KOPT-K1 (cell line): ENCODE results near the gene CUL9.
"Not testable (repeated sequence)": the region's sequence is repeated elsewhere in the genome, so short reads cannot be mapped to it uniquely, and the experiment has no call there.

Source experiments
- H3K27ac ChIP-seq: fragments of 200-600 bp; sonication (generic); 2 replicates; pipeline ENCODE4 v1.5.1; 2016; ENCODE audit warnings: antibody characterized with exemption, mild to moderate bottlenecking, low read depth, low read length; ENCODE audit not compliant: poor library complexity, severe bottlenecking
- H3K36me3 ChIP-seq: fragments of 200-600 bp; sonication (generic); 2 replicates; pipeline ENCODE4 v1.5.1; 2017; ENCODE audit warnings: antibody characterized with exemption, mild to moderate bottlenecking, low read length, moderate library complexity; ENCODE audit not compliant: insufficient read depth
- H3K9me3 ChIP-seq: fragments of 200-600 bp; sonication (generic); 2 replicates; pipeline ENCODE4 v1.5.1; 2017; ENCODE audit warnings: antibody characterized with exemption, low read length, mild to moderate bottlenecking; ENCODE audit not compliant: insufficient read depth, poor library complexity, severe bottlenecking

CUL9 gene

GRCh38 chr6:43181942-43182860 lies at the start of gene CUL9:
Gene CUL9 (plus strand): TSS chr6:43182196. CDS start chr6:43184311, 2,115 bp downstream.
- Histone ChIP-seq H3K9me3 (no peaks in the 10 kb centered on the region), H3K27ac (peak within 1 kb of the TSS; percentile 59), H3K36me3 (peaks cover 51% of the 10 kb centered on the region)

GRCh38 chr6:43138267-43138666 lies 43.7 kb upstream of the CUL9 start:
- Histone ChIP-seq H3K36me3 (peaks cover 4% of the 10 kb centered on the region; the same call in 1 of the 2 replicates), H3K9me3 (no peaks in the 10 kb centered on the region), H3K27ac (no peak overlapping the region)

GRCh38 chr6:43139973-43140372 lies 42.0 kb upstream of the CUL9 start:
- H3K27ac ChIP-seq, H3K9me3 ChIP-seq: not testable (repeated sequence)
- H3K36me3 ChIP-seq: peaks cover 11% of the 10 kb centered on the region

DNA sequence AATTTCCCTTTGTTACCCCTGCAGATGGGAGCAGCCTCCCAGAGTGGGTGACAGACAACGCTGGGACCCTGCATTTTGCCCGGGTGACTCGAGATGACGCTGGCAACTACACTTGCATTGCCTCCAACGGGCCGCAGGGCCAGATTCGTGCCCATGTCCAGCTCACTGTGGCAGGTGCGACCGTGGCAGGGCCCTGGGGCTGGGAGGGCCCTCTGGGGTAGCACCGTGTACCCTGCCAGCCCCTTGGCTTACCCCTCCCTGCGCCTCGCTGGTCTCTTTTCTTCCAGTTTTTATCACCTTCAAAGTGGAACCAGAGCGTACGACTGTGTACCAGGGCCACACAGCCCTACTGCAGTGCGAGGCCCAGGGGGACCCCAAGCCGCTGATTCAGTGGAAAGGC lies 40.4 kb upstream of the CUL9 start:
- Histone ChIP-seq H3K9me3 (no peaks in the 10 kb centered on the region), H3K36me3 (peaks cover 28% of the 10 kb centered on the region), H3K27ac (peak overlapping the region; percentile 100)

DNA sequence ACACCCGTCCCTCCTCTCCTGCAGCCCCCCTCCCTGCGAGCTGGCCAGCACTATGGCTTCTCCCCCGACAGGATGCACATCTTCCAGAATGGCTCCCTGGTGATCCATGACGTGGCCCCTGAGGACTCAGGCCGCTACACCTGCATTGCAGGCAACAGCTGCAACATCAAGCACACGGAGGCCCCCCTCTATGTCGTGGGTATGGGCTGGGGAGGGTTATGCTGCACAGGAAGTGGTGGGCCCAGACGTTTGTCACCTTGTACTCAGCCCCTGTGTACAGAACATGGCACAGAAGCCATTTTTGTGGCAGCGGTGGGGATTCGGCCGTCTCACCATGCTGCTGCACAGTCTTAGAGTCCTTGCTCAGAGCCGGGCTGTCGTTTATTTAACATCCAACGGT lies 39.9 kb upstream of the CUL9 start:
- peaks cover 32% of the 10 kb centered on the region for H3K36me3 ChIP-seq
- peak overlapping the region; percentile 100 for H3K27ac ChIP-seq

GRCh38 chr6:43143235-43144128 lies 38.5 kb upstream of the CUL9 start:
- Histone ChIP-seq H3K9me3 (no peaks in the 10 kb centered on the region), H3K27ac (peak overlapping the region; percentile 100), H3K36me3 (peaks cover 46% of the 10 kb centered on the region)

More for the DNA sequence above, 39.9 kb upstream of the CUL9 start:
- H3K9me3 ChIP-seq: no peaks in the 10 kb centered on the region

- Histone ChIP-seq H3K27ac (no peak overlapping the region), H3K9me3 (no peaks in the 10 kb centered on the region), H3K36me3 (peaks cover 56% of the 10 kb centered on the region)
These were observed 37.1 kb upstream of the CUL9 start for GRCh38 chr6:43144879-43145278.

GRCh38 chr6:43146261-43146660 lies 35.7 kb upstream of the CUL9 start:
- no peak overlapping the region for H3K27ac ChIP-seq
- H3K9me3 ChIP-seq: no peaks in the 10 kb centered on the region
- H3K36me3 ChIP-seq: peaks cover 67% of the 10 kb centered on the region

- peaks cover 67% of the 10 kb centered on the region for H3K36me3 ChIP-seq
These were observed 35.0 kb upstream of the CUL9 start for GRCh38 chr6:43146709-43147688.

GRCh38 chr6:43147691-43148477 lies 34.1 kb upstream of the CUL9 start:
- peaks cover 74% of the 10 kb centered on the region for H3K36me3 ChIP-seq
- H3K9me3 ChIP-seq: no peaks in the 10 kb centered on the region
- H3K27ac ChIP-seq: no peak overlapping the region

More at GRCh38 chr6:43146709-43147688, 35.0 kb upstream of the CUL9 start:
- Histone ChIP-seq H3K27ac (no peak overlapping the region), H3K9me3 (no peaks in the 10 kb centered on the region)

- H3K36me3 ChIP-seq: peaks cover 78% of the 10 kb centered on the region
- no peaks in the 10 kb centered on the region for H3K9me3 ChIP-seq
- no peak overlapping the region for H3K27ac ChIP-seq
These were observed 32.7 kb upstream of the CUL9 start for GRCh38 chr6:43149265-43149664.

DNA sequence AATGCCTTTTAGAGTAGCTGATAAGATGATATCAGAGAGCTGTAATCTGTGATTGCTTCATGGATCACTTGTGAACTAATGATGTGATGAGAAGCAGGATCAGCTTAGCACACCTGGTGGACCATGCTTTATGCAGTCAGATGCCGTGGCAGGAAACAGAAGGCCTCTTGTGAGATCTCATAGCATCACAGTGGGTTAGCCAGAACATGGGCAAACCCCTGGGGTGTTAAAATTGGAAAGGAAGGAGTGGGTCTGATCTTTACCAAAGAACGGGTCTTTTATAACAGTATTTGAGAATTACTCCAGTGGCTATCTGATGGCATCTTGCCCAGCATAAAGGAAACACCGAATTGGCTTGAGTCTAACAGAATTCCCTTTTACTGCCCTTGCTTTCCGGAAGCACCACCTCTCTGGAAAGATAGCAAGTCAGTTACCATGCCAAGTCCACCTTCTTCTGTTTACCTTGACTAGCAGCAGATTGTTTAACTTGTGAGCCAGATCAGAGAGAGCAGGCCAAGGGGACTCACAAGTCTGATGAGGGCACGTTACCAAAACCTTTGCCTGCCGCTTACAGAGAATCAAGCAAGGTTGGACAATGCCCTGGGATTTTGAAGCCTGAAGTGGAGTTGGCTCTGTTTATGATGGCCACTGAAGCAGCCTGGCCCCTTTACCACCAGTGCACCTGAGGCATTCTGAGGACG lies 31.8 kb upstream of the CUL9 start:
- Histone ChIP-seq H3K36me3 (peaks cover 76% of the 10 kb centered on the region), H3K9me3 (no peaks in the 10 kb centered on the region), H3K27ac (no peak overlapping the region)

DNA sequence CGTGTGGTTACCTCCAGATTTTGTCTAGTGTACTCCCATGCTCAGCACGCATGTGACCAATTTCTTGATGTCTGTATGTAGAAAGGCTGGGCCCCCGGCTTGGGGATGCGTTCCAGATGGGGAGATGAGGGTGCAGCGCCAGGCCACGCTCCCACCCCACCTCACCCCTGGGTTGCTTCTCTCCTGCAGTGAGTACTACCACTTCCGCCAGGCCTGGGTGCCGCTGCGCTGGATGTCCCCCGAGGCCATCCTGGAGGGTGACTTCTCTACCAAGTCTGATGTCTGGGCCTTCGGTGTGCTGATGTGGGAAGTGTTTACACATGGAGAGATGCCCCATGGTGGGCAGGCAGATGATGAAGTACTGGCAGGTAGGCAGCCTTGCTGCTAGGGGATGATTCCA lies 22.4 kb upstream of the CUL9 start:
- Histone ChIP-seq H3K27ac (no peak overlapping the region), H3K9me3 (no peaks in the 10 kb centered on the region), H3K36me3 (peaks cover 44% of the 10 kb centered on the region)
